HT1080 (cell line): ENCODE measurements around the gene TSPAN14. TPM values are rescaled to one million over a fixed set of nuclear protein-coding genes. Genes with fewer than 3 reads are reported as not detected.
"Not testable (repeated sequence)": the region's sequence is repeated elsewhere in the genome, so short reads cannot be mapped to it uniquely, and the experiment has no call there.

Experiments used
- DNase-seq: peaks from one replicate; pipeline ENCODE4 v3.0.0-alpha.2; 2015; ENCODE audit warnings: low read depth
- total RNA-seq: library from RNA; depleted of rRNA; stranded (reverse); fragments of >200 nt; shearing (Covaris generic); gene quantifications from 2 replicates; pipeline ENCODE4 v1.2.3, GENCODE V29; 2014

Gene TSPAN14
- total RNA-seq, 1 experiment from 2014 or later: 43.1 TPM

DNA sequence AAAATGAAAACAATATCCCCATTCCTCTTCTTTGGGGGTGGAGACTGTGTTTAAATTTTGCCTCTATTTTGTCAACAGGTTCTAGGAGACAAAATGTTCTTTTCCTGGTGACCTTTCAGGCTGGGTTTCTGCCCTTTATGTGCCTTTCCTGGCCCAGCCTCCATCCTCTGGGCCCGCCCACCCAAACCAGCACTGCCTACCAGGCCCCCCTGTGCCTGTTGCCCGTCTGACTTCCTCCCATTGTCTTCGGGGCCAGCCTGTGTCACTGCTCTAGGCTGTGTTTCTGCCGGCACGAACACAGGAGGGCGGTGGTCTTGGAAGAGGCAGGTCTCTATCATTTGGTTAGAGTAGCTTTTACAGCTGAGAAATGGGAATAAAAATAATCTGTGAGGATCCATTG lies 13.9 kb downstream of the TSPAN14 start:
- DNase-seq: no peak

DNA sequence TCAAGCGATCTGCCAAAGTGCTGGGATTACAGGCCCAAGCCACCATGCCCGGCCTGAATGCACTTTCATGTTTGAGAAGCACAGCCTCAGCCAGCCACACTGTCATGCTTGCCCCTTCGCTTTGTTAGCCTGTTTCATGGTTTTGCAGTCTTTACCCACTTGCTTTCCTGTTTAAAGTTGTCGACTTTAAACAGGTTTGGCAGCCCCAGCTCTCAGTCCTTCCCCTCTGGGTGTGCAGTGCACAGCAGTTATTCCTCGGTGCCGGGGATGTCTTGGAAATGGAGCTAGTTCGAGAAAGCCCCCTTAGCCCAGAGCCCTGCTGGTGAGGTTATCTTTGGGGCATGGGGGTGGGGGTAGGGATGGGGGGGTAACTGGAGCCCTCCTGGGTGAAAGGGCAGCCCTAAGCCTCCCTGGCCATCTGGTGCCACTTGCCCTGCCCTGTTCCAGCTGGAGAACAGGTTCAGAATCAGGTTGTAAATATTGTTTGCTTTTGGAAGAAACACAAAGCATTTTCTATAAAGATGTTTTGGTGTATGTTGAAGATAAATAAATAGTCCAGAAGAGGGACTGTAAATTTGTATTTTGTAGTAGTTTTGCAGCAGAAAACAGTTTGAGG lies 14.8 kb downstream of the TSPAN14 start:
- no peak for DNase-seq

- DNase-seq: no peak
Observed at GRCh38 chr10:80470266-80470665, 16.2 kb downstream of the TSPAN14 start.

DNA sequence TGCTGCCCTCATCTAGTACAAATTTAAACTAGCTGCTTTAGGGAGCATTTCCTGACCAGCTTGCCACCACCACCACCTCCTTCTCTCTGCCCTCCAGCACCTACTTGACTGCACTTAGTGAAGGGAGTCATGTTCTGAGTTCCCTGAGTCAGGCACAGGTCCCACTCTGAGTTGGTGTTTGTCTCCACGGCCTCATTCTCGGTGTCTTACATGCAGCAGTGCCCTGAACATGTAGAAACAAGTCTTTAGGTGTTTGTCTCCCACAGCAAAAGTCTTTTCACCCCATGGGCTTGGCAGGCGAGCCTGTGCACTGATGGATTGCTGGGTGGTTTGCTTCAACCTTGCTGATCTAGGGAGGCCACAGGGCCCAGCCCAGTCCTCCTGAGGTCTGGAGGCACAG lies 16.9 kb downstream of the TSPAN14 start:
- DNase-seq: no peak

GRCh38 chr10:80471715-80472233 lies 17.7 kb downstream of the TSPAN14 start:
- peak; percentile 61 for DNase-seq

DNA sequence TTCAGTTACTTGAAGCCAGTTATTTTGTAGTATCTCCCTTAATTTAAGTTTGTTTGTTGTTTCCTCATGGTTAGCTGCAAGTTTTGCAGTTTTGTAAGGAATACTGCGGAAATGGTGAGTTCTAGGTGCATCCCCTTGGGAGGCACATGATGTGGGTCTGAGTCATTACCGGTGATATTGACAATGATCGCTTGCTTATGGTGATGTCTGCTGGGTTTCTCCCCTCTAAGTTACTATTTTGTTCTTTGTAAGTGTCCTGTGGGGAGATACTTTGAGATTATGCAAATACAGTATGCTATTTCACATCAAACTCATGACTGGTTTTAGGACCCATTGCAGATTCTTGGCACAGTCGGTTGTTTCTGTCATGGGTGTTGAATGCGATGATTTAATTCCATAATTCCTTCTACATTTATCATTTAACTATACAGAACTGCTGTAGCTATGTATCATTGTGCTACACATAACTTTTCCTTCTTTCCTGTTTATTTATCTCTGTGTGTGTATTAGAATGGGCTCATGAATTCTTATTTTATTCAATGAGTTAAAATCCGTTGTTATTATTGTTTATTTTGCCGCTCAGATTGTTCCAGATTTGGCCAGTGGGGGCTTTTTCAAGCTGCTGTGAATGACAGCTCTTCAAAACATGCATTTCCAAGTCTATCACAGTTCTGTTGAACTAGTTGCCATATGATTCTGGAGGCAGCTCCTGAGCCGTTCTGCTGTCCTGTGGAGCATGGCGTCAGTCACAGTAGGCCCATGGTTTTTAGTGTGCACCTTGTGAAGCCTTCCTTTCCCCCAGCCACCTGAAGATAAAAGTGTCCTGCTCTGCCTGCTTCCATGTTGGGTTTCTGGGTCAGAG lies 18.4 kb downstream of the TSPAN14 start:
- DNase-seq: peak; percentile 93

DNA sequence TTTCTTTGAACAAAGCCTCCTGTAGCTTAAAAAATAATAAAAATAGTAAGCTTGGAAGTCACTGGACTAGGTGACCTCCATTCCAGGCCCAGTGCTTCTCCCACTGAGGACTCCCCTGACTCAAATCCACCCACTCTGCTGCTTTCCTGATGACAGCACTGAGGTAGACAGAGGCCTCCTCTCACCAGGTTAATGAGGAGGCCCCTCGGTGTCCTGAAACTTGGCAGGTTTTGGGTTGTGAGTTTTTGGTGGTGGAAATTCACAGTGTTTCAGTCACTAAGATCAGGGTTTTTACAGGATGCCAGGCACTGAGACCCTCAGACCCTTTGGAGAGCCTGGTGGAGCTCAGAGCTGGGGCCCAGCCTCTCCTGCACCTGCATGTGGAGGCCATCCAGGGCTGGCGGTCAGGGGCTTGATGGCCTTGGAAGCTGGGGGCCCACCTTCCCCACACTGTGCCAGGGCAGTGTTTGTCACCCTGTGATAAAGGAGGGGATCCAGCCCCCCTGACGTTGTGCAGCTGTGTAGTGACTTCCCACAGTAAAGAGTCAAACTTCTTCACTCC lies 19.1 kb downstream of the TSPAN14 start:
- no peak for DNase-seq

DNA sequence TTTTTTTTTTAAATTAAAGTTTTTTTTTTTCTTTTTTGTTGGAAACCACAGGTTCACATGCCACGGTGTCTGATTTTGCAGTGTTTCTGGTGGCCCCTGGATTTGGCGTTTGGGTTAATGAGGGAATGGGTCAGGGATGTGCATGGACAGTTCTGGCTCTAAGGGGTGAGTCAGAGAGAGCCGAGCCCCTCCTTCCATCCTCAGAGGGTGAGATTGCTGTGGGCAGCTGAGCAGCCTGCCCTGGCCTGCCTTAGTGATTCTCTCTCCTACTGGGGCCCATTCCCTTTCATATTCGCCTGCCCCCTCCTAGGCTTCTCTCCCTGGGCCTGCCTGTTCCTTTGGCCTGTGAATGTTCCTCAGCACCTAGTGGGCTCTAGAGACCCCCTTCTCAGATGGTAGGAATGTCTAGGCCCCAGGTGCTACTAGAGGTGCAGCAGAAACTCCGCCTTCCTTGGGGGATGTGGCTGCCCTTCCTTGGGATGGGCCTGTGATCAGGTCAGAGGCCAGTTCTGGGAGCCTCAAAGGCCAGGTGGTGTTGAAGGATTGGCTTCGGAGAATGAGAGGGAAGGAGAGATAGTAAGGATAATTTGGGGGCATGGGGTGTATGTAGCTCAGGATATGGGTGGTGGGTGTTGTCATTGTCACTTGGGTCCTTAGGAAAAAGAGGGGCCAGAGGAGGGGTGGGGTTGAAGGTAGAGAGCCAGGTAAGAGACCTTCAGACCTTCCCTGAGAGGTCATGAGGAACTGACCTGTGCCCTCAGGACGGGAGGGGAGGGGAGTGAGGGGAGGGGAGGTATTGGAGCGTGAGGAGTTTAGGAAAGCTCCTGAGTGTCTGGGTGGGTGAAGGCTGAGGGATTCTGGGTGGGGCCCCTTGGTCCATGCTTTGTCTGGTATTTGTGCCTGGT lies 19.8 kb downstream of the TSPAN14 start:
- peak; percentile 29 for DNase-seq

DNA sequence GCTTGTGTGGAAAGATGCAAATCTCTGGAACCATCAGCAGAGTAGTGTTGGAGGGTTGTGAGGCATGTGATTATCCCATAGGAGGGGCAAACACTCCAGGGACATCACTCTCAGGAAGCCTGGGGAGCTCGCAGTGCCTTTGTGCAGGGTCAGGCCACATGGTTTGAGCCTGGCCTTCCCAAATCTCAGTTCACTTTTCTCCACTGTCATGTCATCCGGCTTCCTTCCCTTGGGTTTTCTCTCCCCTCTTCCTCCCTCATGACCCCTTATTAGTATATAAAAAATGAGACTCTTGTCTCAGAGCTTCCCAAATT lies 20.4 kb downstream of the TSPAN14 start:
- DNase-seq: no peak

- DNase-seq: no peak
Observed at GRCh38 chr10:80474941-80475340, 20.8 kb downstream of the TSPAN14 start.

DNA sequence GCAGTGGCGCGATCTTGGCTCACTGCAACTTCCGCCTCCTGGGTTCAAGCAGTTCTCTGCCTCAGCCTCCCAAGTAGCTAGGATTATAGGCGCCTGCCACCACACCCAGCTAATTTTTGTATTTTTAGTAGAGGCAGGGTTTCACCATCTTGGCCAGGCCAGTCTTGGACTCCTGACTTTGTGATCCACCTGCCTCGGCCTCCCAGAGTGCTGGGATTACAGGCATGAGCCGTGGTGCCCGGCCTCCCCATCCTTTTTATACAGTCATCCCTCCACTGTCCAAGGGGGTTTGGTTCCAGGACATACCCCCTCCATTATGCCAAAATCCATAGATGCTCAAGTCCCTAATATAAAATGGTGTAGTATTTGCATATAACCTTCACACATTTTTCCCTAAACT lies 21.5 kb downstream of the TSPAN14 start:
- not testable (repeated sequence) for DNase-seq

- no peak for DNase-seq
Observed at GRCh38 chr10:80476685-80477084, 22.6 kb downstream of the TSPAN14 start.

DNA sequence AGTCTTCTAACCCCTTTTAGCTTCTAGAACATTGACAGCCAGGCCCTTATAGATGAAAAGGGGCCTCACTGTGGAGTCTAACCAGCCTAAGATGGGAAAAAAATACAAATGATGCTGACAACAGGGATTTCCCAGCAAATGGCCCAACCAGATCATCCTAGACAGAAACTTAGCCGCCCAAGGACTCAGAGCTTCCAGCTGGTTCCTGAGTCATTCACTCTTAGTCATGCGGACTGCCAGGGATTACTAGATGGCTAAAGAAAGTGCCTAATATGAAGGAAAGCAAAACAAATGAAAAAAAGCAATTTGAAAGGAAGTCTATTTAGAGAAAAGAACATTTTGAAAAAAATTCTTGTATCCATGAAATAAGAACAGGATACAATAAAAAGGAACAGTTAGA lies 23.7 kb downstream of the TSPAN14 start:
- peak; percentile 95 for DNase-seq

- DNase-seq: not testable (repeated sequence)
Observed at GRCh38 chr10:80480373-80480772, 26.3 kb downstream of the TSPAN14 start.

GRCh38 chr10:80480852-80481251 lies 26.7 kb downstream of the TSPAN14 start:
- no peak for DNase-seq

GRCh38 chr10:80484243-80484642 lies 30.1 kb downstream of the TSPAN14 start:
- DNase-seq: no peak

- DNase-seq: no peak
Observed at GRCh38 chr10:80484676-80485075, 30.6 kb downstream of the TSPAN14 start.

DNA sequence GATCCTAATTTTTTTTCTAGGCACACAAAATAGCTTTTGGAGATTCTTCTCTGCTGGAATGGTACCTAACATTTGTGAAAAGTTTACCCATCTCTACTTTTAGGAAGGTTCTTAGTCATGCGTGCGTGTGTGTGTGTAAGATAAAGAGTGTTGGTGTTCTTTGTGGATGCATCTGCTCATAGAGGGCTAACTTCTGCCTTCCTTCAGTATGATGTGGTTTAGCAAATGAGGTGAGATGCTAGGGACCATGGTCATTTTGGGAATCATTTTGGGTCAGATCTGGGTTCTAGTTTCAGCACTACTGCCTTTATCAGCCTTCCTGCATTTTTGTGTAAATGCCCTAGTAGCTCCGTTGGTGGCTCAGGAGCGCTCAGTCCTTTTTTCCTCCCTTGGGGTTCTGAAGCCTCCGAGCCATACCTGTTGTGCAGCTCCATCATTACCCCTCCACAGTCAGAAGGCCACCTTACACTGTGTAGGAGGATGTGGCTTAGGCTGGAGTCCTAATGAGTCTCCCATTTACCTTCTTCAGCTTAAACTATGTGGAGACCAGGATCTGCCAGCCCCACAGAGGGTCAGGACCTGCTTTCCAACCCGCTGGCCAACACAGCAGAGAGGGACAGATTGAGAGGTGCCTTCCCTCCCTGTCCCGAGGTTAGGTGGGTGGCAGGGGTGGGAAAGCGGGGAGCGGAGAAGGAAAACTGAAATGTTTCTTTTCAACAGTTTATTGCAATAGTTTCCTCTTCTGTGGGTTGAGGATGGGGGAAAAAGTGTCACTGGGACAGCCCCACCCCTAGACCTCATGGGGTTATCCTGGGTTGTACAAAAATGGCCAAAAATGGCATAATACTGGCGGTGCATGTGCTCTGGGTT lies 31.2 kb downstream of the TSPAN14 start:
- no peak for DNase-seq

DNA sequence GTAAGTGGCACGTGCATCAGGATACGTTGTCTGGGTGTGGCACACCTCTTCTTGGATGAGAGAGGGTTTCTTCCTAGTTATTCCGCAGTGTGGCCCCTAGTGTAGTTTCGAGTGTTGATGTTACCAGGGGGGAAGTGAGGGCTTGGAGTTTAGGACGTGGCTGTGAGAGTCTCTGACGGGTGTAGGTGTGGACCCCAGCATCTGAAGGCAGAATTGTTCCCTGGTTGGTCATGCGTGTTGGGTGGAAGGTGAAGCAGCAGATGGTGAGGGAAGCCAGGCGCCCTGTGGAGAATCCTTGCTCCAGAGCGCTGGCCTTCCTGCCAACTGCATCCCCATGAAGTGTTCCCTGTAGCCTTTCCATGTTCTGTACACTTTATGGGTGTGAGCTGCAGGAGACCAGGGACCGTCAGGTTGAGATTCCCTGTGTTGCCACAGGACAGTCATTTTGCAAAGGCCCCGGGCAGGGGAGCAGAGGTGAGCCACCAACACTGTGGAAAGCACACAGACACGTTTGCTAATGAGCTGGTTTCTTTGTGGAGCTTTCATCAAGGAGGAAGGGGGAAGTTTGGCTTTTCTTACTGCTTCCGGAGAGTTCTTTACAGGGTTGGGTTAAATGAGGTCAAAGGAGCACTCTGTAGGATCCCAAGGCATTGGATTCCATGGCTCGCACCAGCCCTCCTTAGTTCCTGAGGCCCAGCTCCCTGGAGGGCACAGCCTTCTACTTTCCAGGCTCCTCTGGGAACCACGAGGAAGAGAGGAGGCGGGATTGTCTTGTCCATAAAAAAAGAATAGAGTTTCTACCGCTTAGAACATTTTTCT lies 32.0 kb downstream of the TSPAN14 start:
- DNase-seq: no peak
